Neural cell (in vitro differentiated cells): ENCODE results near the gene PLXDC1. TPM values are rescaled to one million over a fixed set of nuclear protein-coding genes. Genes with fewer than 3 reads are reported as not detected.

Source experiments
- H2AFZ ChIP-seq: fragments of 200-600, 300-800 bp; sonication (generic), shearing (Covaris generic); 2 replicates; pipeline ENCODE4 v1.6.0; 2014; ENCODE audit warnings: low read depth, mild to moderate bottlenecking, antibody characterized with exemption, low read length, moderate library complexity
- H3F3A ChIP-seq: fragments of 200-600 bp; shearing (Covaris generic); 2 replicates; pipeline ENCODE4 v1.6.1; 2016; ENCODE audit warnings: mild to moderate bottlenecking, moderate library complexity, mixed read lengths, antibody characterized with exemption, low read length; ENCODE audit not compliant: insufficient read depth, poor library complexity, severe bottlenecking
- H3K27ac ChIP-seq: fragments of 200-600, 300-800 bp; sonication (generic), shearing (Covaris generic); 2 replicates; pipeline ENCODE4 v1.5.1; 2014; ENCODE audit warnings: mild to moderate bottlenecking, low read length, moderate library complexity
- H3K27me3 ChIP-seq: fragments of 300-800, 200-600 bp; sonication (generic), shearing (Covaris generic); 2 replicates; pipeline ENCODE4 v1.6.0; 2014; ENCODE audit warnings: mild to moderate bottlenecking, low read depth, low read length, moderate library complexity; ENCODE audit not compliant: insufficient read depth
- H3K36me3 ChIP-seq: fragments of 300-800, 200-600 bp; sonication (generic), shearing (Covaris generic); 2 replicates; pipeline ENCODE4 v1.5.1; 2014; ENCODE audit warnings: mild to moderate bottlenecking, antibody characterized with exemption, low read length, moderate library complexity; ENCODE audit not compliant: insufficient read depth
- H3K4me2 ChIP-seq: fragments of 300-800, 200-600 bp; sonication (generic), shearing (Covaris generic); 2 replicates; pipeline ENCODE4 v1.6.0; 2014; ENCODE audit warnings: mild to moderate bottlenecking, low read length
- H3K4me3 ChIP-seq: fragments of 300-800, 200-600 bp; sonication (generic), shearing (Covaris generic); 2 replicates; pipeline ENCODE4 v1.5.1; 2014; ENCODE audit warnings: mild to moderate bottlenecking, low read length, moderate library complexity
- H3K79me2 ChIP-seq: fragments of 200-600 bp; shearing (Covaris generic); replicated peaks from 2 replicates; pipeline ENCODE4 v1.6.0; 2014; ENCODE audit warnings: mild to moderate bottlenecking, low read length, moderate library complexity; ENCODE audit not compliant: insufficient read depth
- H3K9ac ChIP-seq: fragments of 300-800, 200-600 bp; sonication (generic), shearing (Covaris generic); 2 replicates; pipeline ENCODE4 v1.6.1; 2016; ENCODE audit warnings: mild to moderate bottlenecking, low read length, mixed read lengths
- H3K9me2 ChIP-seq: fragments of 200-600 bp; shearing (Covaris generic); 2 replicates; pipeline ENCODE4 v1.6.1; 2016; ENCODE audit warnings: mild to moderate bottlenecking, low read length, mixed read lengths; ENCODE audit not compliant: insufficient read depth
- H3K9me3 ChIP-seq: fragments of 200-600, 300-800 bp; sonication (generic), shearing (Covaris generic); 2 replicates; pipeline ENCODE4 v1.6.1; 2016; ENCODE audit warnings: mild to moderate bottlenecking, mixed run types, low read length, moderate library complexity, mixed read lengths
- H4K20me1 ChIP-seq: fragments of 200-600 bp; shearing (Covaris generic); 2 replicates; pipeline ENCODE4 v1.6.1; 2016; ENCODE audit warnings: mild to moderate bottlenecking, mixed run types; ENCODE audit not compliant: insufficient read depth
- CTCF ChIP-seq: fragments of 450-650 bp; IDR thresholded peaks from 2 replicates; pipeline ENCODE4 v1.5.1; 2014; ENCODE audit warnings: antibody characterized with exemption, mild to moderate bottlenecking, moderate library complexity; ENCODE audit not compliant: poor library complexity, severe bottlenecking
- EP300 ChIP-seq: fragments of 450-650 bp; conservative IDR thresholded peaks from 2 replicates; pipeline ENCODE4 v1.6.1; 2014; ENCODE audit warnings: antibody characterized with exemption, mild to moderate bottlenecking, moderate library complexity; ENCODE audit not compliant: poor library complexity, severe bottlenecking
- EZH2 ChIP-seq: fragments of 200-600, 300-800 bp; shearing (Covaris generic), sonication (generic); IDR thresholded peaks from 2 replicates; pipeline ENCODE4 v1.6.1; 2014; ENCODE audit warnings: antibody characterized with exemption, low read length, borderline replicate concordance, mild to moderate bottlenecking; ENCODE audit not compliant: insufficient read depth, poor library complexity, severe bottlenecking
- MXI1 ChIP-seq: fragments of 450-650 bp; conservative IDR thresholded peaks from 2 replicates; pipeline ENCODE4 v1.6.1; 2014; ENCODE audit warnings: antibody characterized with exemption, mild to moderate bottlenecking; ENCODE audit not compliant: poor library complexity, severe bottlenecking
- POLR2AphosphoS5 ChIP-seq: IDR thresholded peaks from 2 replicates; pipeline ENCODE4 v1.6.1; 2012
- RAD21 ChIP-seq: fragments of 450-650 bp; conservative IDR thresholded peaks from 2 replicates; pipeline ENCODE4 v1.6.1; 2014; ENCODE audit warnings: antibody characterized with exemption, mild to moderate bottlenecking, moderate library complexity
- SMC3 ChIP-seq: fragments of 450-650 bp; conservative IDR thresholded peaks from 2 replicates; pipeline ENCODE4 v1.6.1; 2014; ENCODE audit warnings: antibody characterized with exemption, mild to moderate bottlenecking, moderate library complexity; ENCODE audit not compliant: poor library complexity
- TAF1 ChIP-seq: IDR thresholded peaks from 2 replicates; pipeline ENCODE4 v1.6.1; 2012; ENCODE audit warnings: low read depth
- polyA plus RNA-seq: library from polyadenylated mRNA; depleted of rRNA; stranded (reverse); fragments of >200 nt; gene quantifications from 2 replicates; pipeline ENCODE4 v1.2.3, GENCODE V29; 2014
- TF ChIP-seq, protein P1 (sequence below): IDR thresholded peaks from 2 replicates; pipeline ENCODE4 v1.6.1; 2012; ENCODE audit warnings: borderline replicate concordance

PLXDC1 gene
- polyA plus RNA-seq, 1 donor from 2014 or later = 10.0 TPM

DNA sequence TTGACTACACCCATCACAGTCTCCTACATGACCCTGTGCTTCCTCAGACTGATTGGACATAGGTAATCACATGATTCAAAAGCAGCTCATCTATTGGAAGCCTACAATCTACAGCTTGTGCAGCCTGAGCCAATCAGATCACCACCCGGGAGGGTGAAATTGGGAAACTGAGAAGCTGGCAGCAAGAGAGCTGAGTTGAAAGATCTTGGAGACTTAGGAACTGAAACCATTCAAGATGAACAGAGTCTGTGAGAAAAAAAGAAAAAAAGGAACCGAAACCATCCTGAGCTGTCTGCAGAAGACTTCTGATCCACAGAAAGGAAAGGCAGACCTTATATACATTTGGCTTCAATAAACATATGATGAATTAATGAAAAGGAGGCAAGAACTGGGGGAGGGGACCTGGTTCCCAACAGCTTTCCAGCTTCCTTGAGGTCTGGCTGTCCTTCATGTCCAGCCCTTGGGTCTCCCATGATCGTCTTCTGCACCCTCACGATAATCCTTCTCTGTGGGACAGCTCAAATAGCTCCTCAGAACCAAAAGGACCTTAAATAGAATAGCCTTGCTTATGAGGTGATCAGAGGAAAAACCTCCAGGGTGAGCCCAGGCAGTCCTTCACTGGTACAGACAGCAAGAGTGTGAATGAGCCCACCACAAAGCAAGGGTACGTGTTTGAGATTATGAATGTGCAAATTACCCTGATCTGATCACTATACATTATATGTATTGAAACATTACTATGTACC lies 32.6 kb downstream of the PLXDC1 start:
- H3K4me2 ChIP-seq = no peak overlapping the region
- H3K9me2 ChIP-seq = no peaks in the 10 kb centered on the region
- H4K20me1 ChIP-seq = no peaks in the 10 kb centered on the region
- no peaks in the 10 kb centered on the region for H3K36me3 ChIP-seq
- no peaks in the 10 kb centered on the region for H3F3A ChIP-seq
- TF ChIP-seq POLR2AphosphoS5 = no peak
- TF ChIP-seq MXI1 = no peak
- TF ChIP-seq RAD21 = no peak
- TF ChIP-seq EP300 = no peak
- no peak for TF ChIP-seq EZH2
- no peak for TF ChIP-seq TAF1
- no peaks in the 10 kb centered on the region for H3K79me2 ChIP-seq
- H3K27me3 ChIP-seq = no peaks in the 10 kb centered on the region
- H3K27ac ChIP-seq = no peak overlapping the region
- no peak overlapping the region for H2AFZ ChIP-seq
- no peak overlapping the region for H3K9ac ChIP-seq
- H3K9me3 ChIP-seq = no peaks in the 10 kb centered on the region
- H3K4me3 ChIP-seq = no peak overlapping the region

DNA sequence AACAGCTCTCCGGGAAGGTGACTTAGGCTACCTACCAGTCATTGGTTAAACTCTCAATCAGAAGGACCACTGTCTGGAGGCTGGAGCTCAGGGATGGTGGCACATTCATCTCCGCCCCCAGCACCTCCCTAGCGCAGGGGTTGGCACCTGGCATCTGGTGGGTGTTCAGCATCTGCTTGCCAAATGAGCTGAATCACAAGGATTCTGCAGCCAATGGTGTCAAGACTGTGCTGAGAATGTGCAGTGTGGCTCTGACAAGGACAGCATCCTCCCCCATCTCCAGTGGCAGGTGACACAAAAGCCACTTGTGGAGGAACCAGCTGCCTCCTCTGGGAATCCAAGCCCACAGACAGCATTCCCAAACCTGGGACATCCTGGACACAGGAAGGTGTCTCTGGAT lies 35.2 kb downstream of the PLXDC1 start:
- no peak for TF ChIP-seq POLR2AphosphoS5
- no peak for TF ChIP-seq SMC3
- TF ChIP-seq CTCF = no peak
- no peak for TF ChIP-seq MXI1
- TF ChIP-seq, protein P1, sequence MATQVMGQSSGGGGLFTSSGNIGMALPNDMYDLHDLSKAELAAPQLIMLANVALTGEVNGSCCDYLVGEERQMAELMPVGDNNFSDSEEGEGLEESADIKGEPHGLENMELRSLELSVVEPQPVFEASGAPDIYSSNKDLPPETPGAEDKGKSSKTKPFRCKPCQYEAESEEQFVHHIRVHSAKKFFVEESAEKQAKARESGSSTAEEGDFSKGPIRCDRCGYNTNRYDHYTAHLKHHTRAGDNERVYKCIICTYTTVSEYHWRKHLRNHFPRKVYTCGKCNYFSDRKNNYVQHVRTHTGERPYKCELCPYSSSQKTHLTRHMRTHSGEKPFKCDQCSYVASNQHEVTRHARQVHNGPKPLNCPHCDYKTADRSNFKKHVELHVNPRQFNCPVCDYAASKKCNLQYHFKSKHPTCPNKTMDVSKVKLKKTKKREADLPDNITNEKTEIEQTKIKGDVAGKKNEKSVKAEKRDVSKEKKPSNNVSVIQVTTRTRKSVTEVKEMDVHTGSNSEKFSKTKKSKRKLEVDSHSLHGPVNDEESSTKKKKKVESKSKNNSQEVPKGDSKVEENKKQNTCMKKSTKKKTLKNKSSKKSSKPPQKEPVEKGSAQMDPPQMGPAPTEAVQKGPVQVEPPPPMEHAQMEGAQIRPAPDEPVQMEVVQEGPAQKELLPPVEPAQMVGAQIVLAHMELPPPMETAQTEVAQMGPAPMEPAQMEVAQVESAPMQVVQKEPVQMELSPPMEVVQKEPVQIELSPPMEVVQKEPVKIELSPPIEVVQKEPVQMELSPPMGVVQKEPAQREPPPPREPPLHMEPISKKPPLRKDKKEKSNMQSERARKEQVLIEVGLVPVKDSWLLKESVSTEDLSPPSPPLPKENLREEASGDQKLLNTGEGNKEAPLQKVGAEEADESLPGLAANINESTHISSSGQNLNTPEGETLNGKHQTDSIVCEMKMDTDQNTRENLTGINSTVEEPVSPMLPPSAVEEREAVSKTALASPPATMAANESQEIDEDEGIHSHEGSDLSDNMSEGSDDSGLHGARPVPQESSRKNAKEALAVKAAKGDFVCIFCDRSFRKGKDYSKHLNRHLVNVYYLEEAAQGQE = no peak
- no peak for TF ChIP-seq TAF1
- no peak for TF ChIP-seq EP300
- H3K79me2 ChIP-seq = no peaks in the 10 kb centered on the region

More for the DNA sequence above, 35.2 kb downstream of the PLXDC1 start:
- no peak overlapping the region for H3K27ac ChIP-seq
- no peaks in the 10 kb centered on the region for H3K9me2 ChIP-seq
- no peak overlapping the region for H3K9ac ChIP-seq
- H3K9me3 ChIP-seq = no peaks in the 10 kb centered on the region
- H3K36me3 ChIP-seq = no peaks in the 10 kb centered on the region
- no peaks in the 10 kb centered on the region for H3K27me3 ChIP-seq
- no peak overlapping the region for H3K4me3 ChIP-seq
- no peaks in the 10 kb centered on the region for H3F3A ChIP-seq
- no peaks in the 10 kb centered on the region for H4K20me1 ChIP-seq
- H3K4me2 ChIP-seq = no peak overlapping the region
- no peak overlapping the region for H2AFZ ChIP-seq
